Natural killer cell (primary cell): ENCODE measurements around the gene MAB21L4. TPM values are rescaled to one million over a fixed set of nuclear protein-coding genes. Genes with fewer than 3 reads are reported as not detected.

ENCODE experiments used
- ATAC-seq, 3 donors: fragments of 150-1000 bp in 2 of 3; fragments of 200-7000 bp in 1 of 3; cut with Tn5 transposase; 1 replicate in 1 of 3; 2 replicates in 2 of 3; pipeline ENCODE4 v1.10.0; 2021; ENCODE audit warnings: mild to moderate bottlenecking in 2 of 3, moderate library complexity in 2 of 3
- DNase-seq, 2 donors: peaks; one replicate each; pipeline versions ENCODE4 v3.0.0 to v3.0.0-alpha.2; 2013 to 2021; ENCODE audit warnings: mixed read lengths in 1 of 2
- H3K27ac ChIP-seq: one replicate; pipeline ENCODE4 v1.5.1; 2013; ENCODE audit warnings: mild to moderate bottlenecking, low read length
- H3K27me3 ChIP-seq: one replicate; pipeline ENCODE4 v1.6.1; 2013; ENCODE audit warnings: low read length; ENCODE audit not compliant: control insufficient read depth, insufficient read depth
- H3K36me3 ChIP-seq: one replicate; pipeline ENCODE4 v1.6.1; 2013; ENCODE audit warnings: low read length; ENCODE audit not compliant: control insufficient read depth, insufficient read depth
- H3K4me1 ChIP-seq: one replicate; pipeline ENCODE4 v1.6.1; 2013; ENCODE audit warnings: low read length; ENCODE audit not compliant: control insufficient read depth, insufficient read depth
- H3K4me3 ChIP-seq: one replicate; pipeline ENCODE4 v1.5.1; 2013; ENCODE audit warnings: low read length
- H3K9me3 ChIP-seq: one replicate; pipeline ENCODE4 v1.6.1; 2013; ENCODE audit warnings: low read length; ENCODE audit not compliant: control insufficient read depth, insufficient read depth
- H3K27ac Mint-ChIP-seq, 2 donors: one replicate each; pipeline ENCODE4 v1.8.0; 2022; ENCODE audit warnings: mild to moderate bottlenecking in 2 of 2, mixed read lengths in 2 of 2, moderate library complexity in 1 of 2
- H3K27me3 Mint-ChIP-seq, 2 donors: one replicate each; pipeline ENCODE4 v1.8.0; 2022; ENCODE audit warnings: low read depth in 2 of 2, mixed read lengths in 2 of 2
- H3K36me3 Mint-ChIP-seq: one replicate; pipeline ENCODE4 v1.8.0; 2022; ENCODE audit warnings: mixed read lengths
- H3K4me1 Mint-ChIP-seq, 2 donors: one replicate each; pipeline ENCODE4 v1.8.0; 2022; ENCODE audit warnings: mixed read lengths in 2 of 2
- H3K4me3 Mint-ChIP-seq: one replicate; pipeline ENCODE4 v1.8.0; 2022; ENCODE audit warnings: mild to moderate bottlenecking, moderate library complexity, mixed read lengths
- H3K9me3 Mint-ChIP-seq, 2 donors: one replicate each; pipeline ENCODE4 v1.8.0; 2022; ENCODE audit warnings: mixed read lengths in 2 of 2
- CTCF ChIP-seq: fragments of 200-600 bp; IDR thresholded peaks from one replicate; pipeline ENCODE4 v1.8.0; 2022; ENCODE audit warnings: antibody characterized with exemption
- WGBS: methylation state at CpG from one replicate; pipeline ENCODE4 v1.1.7; 2013; ENCODE audit warnings: missing lambda C conversion rate; ENCODE audit not compliant: insufficient coverage; 5-methylcytosine and 5-hydroxymethylcytosine counted together
- intact Hi-C: fragments of 100-400 bp; cut with micrococcal nuclease; formaldehyde crosslinking; loops from one replicate; pipeline ENCODE4 v1.14.2; 2022
- total RNA-seq, 4 donors: library from RNA; stranded (reverse); fragments of 120-200 nt in 1 of 4; gene quantifications; one replicate each; pipeline versions ENCODE4 v1.2.3 to v1.2.4, GENCODE V29; 2013 to 2022

MAB21L4 gene
- total RNA-seq, 3 donors from 2014 or later (not counting 1 experiment from before 2014, with no cell fraction given), result not detected

GRCh38 chr2:240874715-240875227 lies 21.2 kb downstream of the MAB21L4 start:
- no peak overlapping the region for H3K4me3 Mint-ChIP-seq
- Histone ChIP-seq H3K27me3 (no peaks in the 10 kb centered on the region), H3K4me3 (no peak overlapping the region), H3K36me3 (no peaks in the 10 kb centered on the region), H3K27ac (no peak overlapping the region), H3K4me1 (no peaks in the 10 kb centered on the region), H3K9me3 (no peaks in the 10 kb centered on the region)
- WGBS, result 92% methylated on average over 11 of the region's 12 CpGs
- H3K4me1 Mint-ChIP-seq, result no peaks in the 10 kb centered on the region
- intact Hi-C loops, result no loop called here
- ATAC-seq (no peak), DNase-seq (no peak)
- H3K9me3 Mint-ChIP-seq, result no peaks in the 10 kb centered on the region
- no peaks in the 10 kb centered on the region for H3K36me3 Mint-ChIP-seq
- no peak overlapping the region for H3K27ac Mint-ChIP-seq
- H3K27me3 Mint-ChIP-seq, result no peaks in the 10 kb centered on the region
- TF ChIP-seq CTCF, result no peak

- Mint-ChIP-seq H3K9me3 (no peaks in the 10 kb centered on the region), H3K4me3 (no peak overlapping the region), H3K27ac (no peak overlapping the region), H3K36me3 (no peaks in the 10 kb centered on the region), H3K27me3 (no peaks in the 10 kb centered on the region), H3K4me1 (no peaks in the 10 kb centered on the region)
- WGBS, result 83% methylated on average over 33 of the region's 33 CpGs
- intact Hi-C loops, result no loop called here
- ATAC-seq (no peak), DNase-seq (no peak)
- Histone ChIP-seq H3K27ac (no peak overlapping the region), H3K36me3 (no peaks in the 10 kb centered on the region), H3K27me3 (no peaks in the 10 kb centered on the region), H3K9me3 (no peaks in the 10 kb centered on the region), H3K4me1 (no peaks in the 10 kb centered on the region), H3K4me3 (no peak overlapping the region)
- TF ChIP-seq CTCF, result no peak
Observed at GRCh38 chr2:240873805-240874714, 21.9 kb downstream of the MAB21L4 start.

- no peak for TF ChIP-seq CTCF
- no peaks in the 10 kb centered on the region for H3K4me1 Mint-ChIP-seq
- Histone ChIP-seq H3K36me3 (no peaks in the 10 kb centered on the region), H3K27me3 (no peaks in the 10 kb centered on the region), H3K27ac (no peak overlapping the region), H3K9me3 (no peaks in the 10 kb centered on the region), H3K4me3 (no peak overlapping the region), H3K4me1 (no peaks in the 10 kb centered on the region)
- no peak overlapping the region for H3K4me3 Mint-ChIP-seq
- DNase-seq (no peak), ATAC-seq (no peak)
- H3K36me3 Mint-ChIP-seq, result no peaks in the 10 kb centered on the region
- H3K27ac Mint-ChIP-seq, result no peak overlapping the region
- intact Hi-C loops, result no loop called here
- no peaks in the 10 kb centered on the region for H3K9me3 Mint-ChIP-seq
- H3K27me3 Mint-ChIP-seq, result no peaks in the 10 kb centered on the region
- WGBS, result 89% methylated on average over 21 of the region's 21 CpGs
Observed at GRCh38 chr2:240873098-240873788, 22.7 kb downstream of the MAB21L4 start.
